SK-N-SH (cell line): Measurements from ENCODE around the gene SUV39H2. TPM values are rescaled to one million over a fixed set of nuclear protein-coding genes. Genes with fewer than 3 reads are reported as not detected.

ENCODE experiments used
- CTCF ChIA-PET: fragments of 300-600, 350-600 bp; formaldehyde crosslinking; extraction: SDS; loops from one replicate; lab custom pipeline; 2021; lab: Yijun Ruan, JAX
- POLR2A ChIA-PET: fragments of 350-600 bp; sonication (Branson Sonifier 250); formaldehyde crosslinking; extraction: SDS; loops from one replicate; lab custom pipeline; 2020; ENCODE audit warnings: antibody characterized with exemption, inconsistent platforms; lab: Yijun Ruan, JAX
- DNase-seq: peaks from one replicate; pipeline ENCODE4 v3.0.0; 2012
- H2AFZ ChIP-seq: fragments of 200-600 bp; sonication (generic); 2 replicates; pipeline ENCODE4 v1.8.1; 2016; ENCODE audit warnings: antibody characterized with exemption, mild to moderate bottlenecking, low read depth
- H3F3A ChIP-seq: fragments of 200-600 bp; sonication (generic); replicated peaks from 2 replicates; pipeline ENCODE3; 2016; ENCODE audit warnings: antibody characterized with exemption, mild to moderate bottlenecking; ENCODE audit not compliant: insufficient read depth
- H3K27ac ChIP-seq, 2 experiments: fragments of 200-500 bp in 1 of 2; fragments of 200-600 bp in 1 of 2; sonication (Bioruptor generic) in 1 of 2; sonication (generic), shearing (Covaris generic) in 1 of 2; 2 replicates each; pipeline versions ENCODE4 v1.5.1 to v1.6.1; 2014 to 2016; ENCODE audit warnings: low read depth in 2 of 2, inconsistent platforms in 1 of 2, low read length in 1 of 2, mild to moderate bottlenecking in 1 of 2, mixed read lengths in 1 of 2
- H3K27me3 ChIP-seq: fragments of 200-600 bp; sonication (generic), shearing (Covaris generic); 2 replicates; pipeline ENCODE4 v1.6.1; 2016; ENCODE audit warnings: mixed run types; ENCODE audit not compliant: insufficient read depth
- H3K36me3 ChIP-seq, 2 experiments: fragments of 200-500 bp in 1 of 2; fragments of 200-600 bp in 1 of 2; sonication (Bioruptor generic) in 1 of 2; sonication (generic) in 1 of 2; replicated peaks in 1 of 2; 2 replicates each; pipeline versions ENCODE3 to v1.5.1; 2014 to 2016; ENCODE audit warnings: low read length in 1 of 2, mild to moderate bottlenecking in 1 of 2; ENCODE audit not compliant: insufficient read depth in 2 of 2, control insufficient read depth in 1 of 2
- H3K4me1 ChIP-seq, 2 experiments: fragments of 200-500 bp in 1 of 2; fragments of 200-600 bp in 1 of 2; sonication (Bioruptor generic) in 1 of 2; sonication (generic), shearing (Covaris generic) in 1 of 2; 2 replicates each; pipeline versions ENCODE4 v1.5.1 to v1.6.1; 2014 to 2016; ENCODE audit warnings: low read depth in 1 of 2, low read length in 1 of 2, mixed run types in 1 of 2; ENCODE audit not compliant: insufficient read depth in 2 of 2, control insufficient read depth in 1 of 2
- H3K4me2 ChIP-seq: fragments of 200-600 bp; sonication (generic), shearing (Covaris generic); 2 replicates; pipeline ENCODE4 v1.6.1; 2017; ENCODE audit warnings: mixed run types
- H3K4me3 ChIP-seq, 2 experiments: fragments of 200-500 bp in 1 of 2; fragments of 200-600 bp in 1 of 2; sonication (Bioruptor generic) in 1 of 2; sonication (generic), shearing (Covaris generic) in 1 of 2; 2 replicates each; pipeline versions ENCODE4 v1.5.1 to v1.8.1; 2014 to 2016; ENCODE audit warnings: low read depth in 2 of 2, inconsistent platforms in 1 of 2, low read length in 1 of 2, mild to moderate bottlenecking in 1 of 2, mixed read lengths in 1 of 2, moderate library complexity in 1 of 2
- H3K79me2 ChIP-seq: fragments of 200-600 bp; sonication (generic); 2 replicates; pipeline ENCODE4 v1.8.1; 2017; ENCODE audit warnings: mild to moderate bottlenecking; ENCODE audit not compliant: insufficient read depth
- H3K9ac ChIP-seq: fragments of 200-600 bp; sonication (generic); 2 replicates; pipeline ENCODE4 v1.6.1; 2017; ENCODE audit warnings: mixed run types
- H3K9me2 ChIP-seq: fragments of 200-600 bp; sonication (generic); 2 replicates; pipeline ENCODE4 v1.6.1; 2017; ENCODE audit warnings: mixed run types
- H3K9me3 ChIP-seq: fragments of 200-600 bp; sonication (generic); 2 replicates; pipeline ENCODE4 v1.6.1; 2017; ENCODE audit warnings: mixed run types, mild to moderate bottlenecking, moderate library complexity
- H4K20me1 ChIP-seq: fragments of 200-600 bp; sonication (generic); 2 replicates; pipeline ENCODE4 v1.6.1; 2017; ENCODE audit warnings: mild to moderate bottlenecking, mixed run types; ENCODE audit not compliant: insufficient read depth
- EP300 ChIP-seq, 2 experiments: IDR thresholded peaks; 2 replicates each; pipeline versions ENCODE4 v1.4.0 to v1.6.1; 2012; ENCODE audit warnings: borderline replicate concordance in 1 of 2, low read depth in 1 of 2, low read length in 1 of 2
- EZH2phosphoT487 ChIP-seq: fragments of 200-600 bp; sonication (generic); IDR thresholded peaks from 2 replicates; pipeline ENCODE4 v1.6.1; 2017; ENCODE audit warnings: low read depth, mixed run types, mild to moderate bottlenecking, antibody characterized with exemption, moderate library complexity, borderline replicate concordance
- FOXJ3 ChIP-seq: sonication (generic); formaldehyde crosslinking; IDR thresholded peaks from 2 replicates; pipeline ENCODE4 v1.5.1; 2020; ENCODE audit warnings: mild to moderate bottlenecking, missing genetic modification reagents
- FOXM1 ChIP-seq: IDR thresholded peaks from 2 replicates; pipeline ENCODE4 v1.4.0; 2012; ENCODE audit warnings: low read depth, mild to moderate bottlenecking
- MXI1 ChIP-seq: IDR thresholded peaks from 2 replicates; pipeline ENCODE4 v1.6.1; 2012; ENCODE audit warnings: mild to moderate bottlenecking, low read depth, low read length, improper control_type of control experiment
- RAD21 ChIP-seq: IDR thresholded peaks from 2 replicates; pipeline ENCODE4 v1.6.1; 2012; ENCODE audit warnings: mild to moderate bottlenecking, low read length
- RXRA ChIP-seq: IDR thresholded peaks from 2 replicates; pipeline ENCODE4 v1.4.0; 2012; ENCODE audit warnings: low read depth, mild to moderate bottlenecking, borderline replicate concordance
- SMC3 ChIP-seq: IDR thresholded peaks from 2 replicates; pipeline ENCODE4 v1.6.1; 2012; ENCODE audit warnings: low read depth, low read length, improper control_type of control experiment
- TAF1 ChIP-seq: IDR thresholded peaks from 2 replicates; pipeline ENCODE4 v1.6.1; 2012; ENCODE audit warnings: low read depth, mild to moderate bottlenecking, low read length, moderate library complexity, borderline replicate concordance
- TEAD4 ChIP-seq: IDR thresholded peaks from 2 replicates; pipeline ENCODE4 v1.4.0; 2012; ENCODE audit warnings: mild to moderate bottlenecking, borderline replicate concordance; ENCODE audit not compliant: insufficient read depth
- WGBS: methylation state at CpG from one replicate; pipeline ENCODE4 v1.1.6; 2017; ENCODE audit warnings: low lambda C conversion rate; 5-methylcytosine and 5-hydroxymethylcytosine counted together
- polyA plus RNA-seq, 3 experiments: library from polyadenylated mRNA; depleted of rRNA; stranded (reverse); fragments of >200 nt; gene quantifications; 2 replicates each; pipeline ENCODE4 v1.2.3, GENCODE V29; 2012
- TF ChIP-seq, protein P1 (sequence below): IDR thresholded peaks from 2 replicates; pipeline ENCODE4; 2012
- TF ChIP-seq, protein P2 (sequence below): fragments of 150-350 bp; IDR thresholded peaks from 2 replicates; pipeline ENCODE4 v1.6.1; 2016; ENCODE audit warnings: mild to moderate bottlenecking, low read depth, low read length

SUV39H2 gene
- polyA plus RNA-seq, 1 of the 3 experiments (the other 2 are of a cell fraction): 4.6 TPM

DNA sequence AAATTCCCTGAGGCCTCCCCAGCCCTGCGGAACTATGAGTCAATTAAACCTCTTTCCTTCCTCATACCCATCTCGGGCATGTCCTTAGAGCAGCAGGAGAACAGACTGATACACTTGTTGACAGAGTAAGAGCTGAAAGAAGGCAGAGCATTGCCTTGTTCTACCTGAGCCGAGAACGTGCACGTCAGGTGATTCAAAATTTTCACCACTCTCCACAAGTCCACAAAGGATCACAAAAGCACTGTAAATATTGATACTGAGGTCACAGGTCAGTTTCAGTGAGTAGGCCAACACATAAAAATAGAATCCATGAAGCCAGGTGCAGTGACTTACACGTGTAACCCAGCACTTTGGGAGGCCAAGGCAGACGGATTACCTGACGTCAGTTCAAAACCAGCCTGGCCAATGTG lies 47.4 kb downstream of the SUV39H2 start:
- Histone ChIP-seq H3K79me2 (no peaks in the 10 kb centered on the region), H3K9ac (no peak overlapping the region), H3K4me2 (no peak overlapping the region), H3K9me3 (no peaks in the 10 kb centered on the region), H4K20me1 (no peaks in the 10 kb centered on the region), H3K4me1 (no peaks in the 10 kb centered on the region), H3K27me3 (no peaks in the 10 kb centered on the region), H3F3A (no peaks in the 10 kb centered on the region), H3K4me3 (no peak overlapping the region), H3K27ac (no peak overlapping the region), H2AFZ (no peak overlapping the region), H3K9me2 (no peaks in the 10 kb centered on the region), H3K36me3 (peaks cover 52 to 63% of the 10 kb centered on the region in 2 experiments)
- DNase-seq: no peak
- CTCF ChIA-PET: no interaction called here
- WGBS: over 99% methylated on average over 5 of the region's 8 CpGs
- no peak for TF ChIP-seq SMC3
- no peak for TF ChIP-seq EP300 (IDR thresholded peaks at IDR 0.05; ENCODE audit: borderline replicate concordance in 1 of 2, low read depth in 1 of 2, low read length in 1 of 2)
- TF ChIP-seq FOXJ3 (CRISPR knock-in tag): no peak
- TF ChIP-seq TAF1: no peak
- TF ChIP-seq MXI1: no peak
- TF ChIP-seq FOXM1: no peak
- no peak for TF ChIP-seq TEAD4
- TF ChIP-seq, protein P1, sequence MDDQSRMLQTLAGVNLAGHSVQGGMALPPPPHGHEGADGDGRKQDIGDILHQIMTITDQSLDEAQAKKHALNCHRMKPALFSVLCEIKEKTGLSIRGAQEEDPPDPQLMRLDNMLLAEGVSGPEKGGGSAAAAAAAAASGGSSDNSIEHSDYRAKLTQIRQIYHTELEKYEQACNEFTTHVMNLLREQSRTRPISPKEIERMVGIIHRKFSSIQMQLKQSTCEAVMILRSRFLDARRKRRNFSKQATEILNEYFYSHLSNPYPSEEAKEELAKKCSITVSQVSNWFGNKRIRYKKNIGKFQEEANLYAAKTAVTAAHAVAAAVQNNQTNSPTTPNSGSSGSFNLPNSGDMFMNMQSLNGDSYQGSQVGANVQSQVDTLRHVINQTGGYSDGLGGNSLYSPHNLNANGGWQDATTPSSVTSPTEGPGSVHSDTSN: no peak
- POLR2A ChIA-PET: interaction anchor here (0.6 kb wide), 1 partner anchor 114 kb away, joined by 4 read pairs; no protein-coding TSS in a partner anchor

DNA sequence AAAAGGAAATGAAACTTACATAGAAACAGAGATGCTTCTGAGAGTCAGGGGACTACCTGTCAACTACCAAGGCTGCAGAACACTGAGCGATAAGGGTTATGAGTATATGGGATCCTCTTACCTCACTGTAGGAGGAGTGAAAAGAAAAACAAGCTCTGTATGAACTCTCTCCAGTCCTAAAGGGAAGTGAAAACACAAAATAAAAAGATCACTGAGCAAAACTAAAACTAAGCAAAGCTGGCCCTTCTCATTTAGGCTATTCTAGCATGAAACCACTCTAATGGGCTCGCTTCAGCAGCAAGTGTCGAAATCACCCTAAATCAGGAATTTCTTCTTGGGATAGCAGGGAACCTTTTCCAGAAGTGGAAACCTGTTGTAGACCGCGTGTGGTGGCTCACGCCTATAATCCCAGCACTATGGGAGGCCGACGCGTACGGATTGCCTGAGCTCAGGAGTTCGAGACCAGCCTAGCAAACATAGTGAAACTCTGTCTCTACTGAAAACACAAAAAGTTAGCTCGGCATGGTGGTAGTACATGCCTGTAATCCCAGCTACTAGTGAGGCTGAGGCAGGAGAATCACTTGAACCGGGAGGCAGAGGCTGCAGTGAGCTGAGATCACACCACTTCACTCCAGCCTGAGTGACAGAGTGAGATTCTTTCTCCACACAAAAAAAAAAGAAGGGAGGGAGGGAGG lies 48.2 kb downstream of the SUV39H2 start:
- H3F3A ChIP-seq: no peaks in the 10 kb centered on the region
- H3K36me3 ChIP-seq: peaks cover 47 to 69% of the 10 kb centered on the region in 2 experiments
- DNase-seq: no peak
- no peak overlapping the region for H2AFZ ChIP-seq
- H3K9me3 ChIP-seq: no peaks in the 10 kb centered on the region
- H3K79me2 ChIP-seq: no peaks in the 10 kb centered on the region
- H4K20me1 ChIP-seq: no peaks in the 10 kb centered on the region
- POLR2A ChIA-PET: no interaction called here
- H3K27me3 ChIP-seq: no peaks in the 10 kb centered on the region
- H3K9ac ChIP-seq: no peak overlapping the region
- no peaks in the 10 kb centered on the region for H3K4me1 ChIP-seq
- WGBS: 93% methylated on average over 13 of the region's 13 CpGs
- H3K4me3 ChIP-seq: no peak overlapping the region
- TF ChIP-seq RAD21 (no peak), EZH2phosphoT487 (no peak), RXRA (no peak)
- TF ChIP-seq, protein P2, sequence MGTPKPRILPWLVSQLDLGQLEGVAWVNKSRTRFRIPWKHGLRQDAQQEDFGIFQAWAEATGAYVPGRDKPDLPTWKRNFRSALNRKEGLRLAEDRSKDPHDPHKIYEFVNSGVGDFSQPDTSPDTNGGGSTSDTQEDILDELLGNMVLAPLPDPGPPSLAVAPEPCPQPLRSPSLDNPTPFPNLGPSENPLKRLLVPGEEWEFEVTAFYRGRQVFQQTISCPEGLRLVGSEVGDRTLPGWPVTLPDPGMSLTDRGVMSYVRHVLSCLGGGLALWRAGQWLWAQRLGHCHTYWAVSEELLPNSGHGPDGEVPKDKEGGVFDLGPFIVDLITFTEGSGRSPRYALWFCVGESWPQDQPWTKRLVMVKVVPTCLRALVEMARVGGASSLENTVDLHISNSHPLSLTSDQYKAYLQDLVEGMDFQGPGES: no peak
- no peak overlapping the region for H3K4me2 ChIP-seq
- H3K9me2 ChIP-seq: no peaks in the 10 kb centered on the region
- CTCF ChIA-PET: interaction anchor here (1.2 kb wide), 1 partner anchor 22 kb away, joined by 3 read pairs; no protein-coding TSS in a partner anchor
- no peak overlapping the region for H3K27ac ChIP-seq
